ENCODE results near the gene COMP. TPM values are rescaled to one million over a fixed set of nuclear protein-coding genes. Genes with fewer than 3 reads are reported as not detected.

COMP gene
- total RNA-seq, 1 experiment from 2014 or later, result 0.13 TPM

GRCh38 chr19:18791315-18791678 is 192 bp upstream of the COMP start:
- ChIA-PET POLR2A (no interaction called here), CTCF (interaction anchor here (0.8 to 0.9 kb wide), 2 partner anchors 10 to 56 kb away, joined by 3 to 4 read pairs; no protein-coding TSS in a partner anchor)
- Mint-ChIP-seq H3K27me3 (ENCODE audit: low read depth) (peaks cover 100% of the 10 kb centered on the region), H3K9me3 (no peaks in the 10 kb centered on the region), H3K4me3 (no peak overlapping the region), H3K27ac (no peak overlapping the region), H3K4me1 (peaks cover 14% of the 10 kb centered on the region), H3K36me3 (0 out of 2 replicates have a peak, but pooled peaks cover 2% of the 10 kb centered on the region)
- no peak for DNase-seq (ENCODE audit: low spot score)
- TF ChIP-seq, protein P1, sequence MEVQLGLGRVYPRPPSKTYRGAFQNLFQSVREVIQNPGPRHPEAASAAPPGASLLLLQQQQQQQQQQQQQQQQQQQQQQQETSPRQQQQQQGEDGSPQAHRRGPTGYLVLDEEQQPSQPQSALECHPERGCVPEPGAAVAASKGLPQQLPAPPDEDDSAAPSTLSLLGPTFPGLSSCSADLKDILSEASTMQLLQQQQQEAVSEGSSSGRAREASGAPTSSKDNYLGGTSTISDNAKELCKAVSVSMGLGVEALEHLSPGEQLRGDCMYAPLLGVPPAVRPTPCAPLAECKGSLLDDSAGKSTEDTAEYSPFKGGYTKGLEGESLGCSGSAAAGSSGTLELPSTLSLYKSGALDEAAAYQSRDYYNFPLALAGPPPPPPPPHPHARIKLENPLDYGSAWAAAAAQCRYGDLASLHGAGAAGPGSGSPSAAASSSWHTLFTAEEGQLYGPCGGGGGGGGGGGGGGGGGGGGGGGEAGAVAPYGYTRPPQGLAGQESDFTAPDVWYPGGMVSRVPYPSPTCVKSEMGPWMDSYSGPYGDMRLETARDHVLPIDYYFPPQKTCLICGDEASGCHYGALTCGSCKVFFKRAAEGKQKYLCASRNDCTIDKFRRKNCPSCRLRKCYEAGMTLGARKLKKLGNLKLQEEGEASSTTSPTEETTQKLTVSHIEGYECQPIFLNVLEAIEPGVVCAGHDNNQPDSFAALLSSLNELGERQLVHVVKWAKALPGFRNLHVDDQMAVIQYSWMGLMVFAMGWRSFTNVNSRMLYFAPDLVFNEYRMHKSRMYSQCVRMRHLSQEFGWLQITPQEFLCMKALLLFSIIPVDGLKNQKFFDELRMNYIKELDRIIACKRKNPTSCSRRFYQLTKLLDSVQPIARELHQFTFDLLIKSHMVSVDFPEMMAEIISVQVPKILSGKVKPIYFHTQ (CRISPR knock-in tag; IDR thresholded peaks at IDR 0.05), result no peak
- no peak for TF ChIP-seq SP1 (CRISPR knock-in tag; conservative IDR thresholded peaks at IDR 0.05)
- TF ChIP-seq KAT7 (CRISPR knock-in tag; IDR thresholded peaks at IDR 0.05; ENCODE audit: borderline replicate concordance), result no peak
- TF ChIP-seq ARID4B (CRISPR knock-in tag; IDR thresholded peaks at IDR 0.05; ENCODE audit: borderline replicate concordance), result no peak
- TF ChIP-seq, protein P2, sequence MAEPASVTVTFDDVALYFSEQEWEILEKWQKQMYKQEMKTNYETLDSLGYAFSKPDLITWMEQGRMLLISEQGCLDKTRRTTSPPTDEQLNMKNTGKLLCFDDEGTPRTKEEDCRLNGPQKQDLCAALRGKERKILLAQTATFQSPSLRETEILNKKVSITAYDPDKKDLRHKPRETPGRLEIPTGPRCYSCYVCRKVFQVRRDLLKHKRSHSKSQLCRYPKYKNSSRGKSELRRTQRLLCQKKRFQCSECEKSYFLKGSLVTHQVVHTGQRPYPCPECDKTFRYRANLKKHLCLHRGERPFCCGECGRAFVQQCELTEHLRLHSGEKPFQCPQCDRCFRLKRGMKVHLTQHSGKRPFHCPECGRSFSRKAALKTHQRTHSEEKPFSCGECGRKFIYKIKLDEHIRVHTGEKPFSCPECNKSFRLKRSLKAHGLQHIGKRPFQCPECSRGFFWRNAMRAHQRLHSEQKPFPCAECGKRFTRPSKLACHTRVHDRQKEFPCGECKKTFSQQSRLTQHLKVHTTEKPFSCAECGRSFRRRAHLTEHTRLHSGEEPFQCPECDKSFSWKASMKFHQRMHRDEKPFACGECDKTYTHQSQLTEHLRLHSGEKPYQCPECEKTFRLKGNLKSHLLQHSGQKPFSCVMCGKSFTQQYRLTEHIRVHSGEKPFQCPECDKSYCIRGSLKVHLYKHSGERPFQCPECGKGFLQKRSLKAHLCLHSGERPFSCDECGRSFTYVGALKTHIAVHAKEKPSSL (CRISPR knock-in tag; conservative IDR thresholded peaks at IDR 0.05), result no peak
- TF ChIP-seq, protein P3, sequence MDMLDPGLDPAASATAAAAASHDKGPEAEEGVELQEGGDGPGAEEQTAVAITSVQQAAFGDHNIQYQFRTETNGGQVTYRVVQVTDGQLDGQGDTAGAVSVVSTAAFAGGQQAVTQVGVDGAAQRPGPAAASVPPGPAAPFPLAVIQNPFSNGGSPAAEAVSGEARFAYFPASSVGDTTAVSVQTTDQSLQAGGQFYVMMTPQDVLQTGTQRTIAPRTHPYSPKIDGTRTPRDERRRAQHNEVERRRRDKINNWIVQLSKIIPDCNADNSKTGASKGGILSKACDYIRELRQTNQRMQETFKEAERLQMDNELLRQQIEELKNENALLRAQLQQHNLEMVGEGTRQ (CRISPR knock-in tag; IDR thresholded peaks at IDR 0.05), result no peak
- no peak for TF ChIP-seq ZNF219 (CRISPR knock-in tag; IDR thresholded peaks at IDR 0.05; ENCODE audit: borderline replicate concordance)
- no peak for TF ChIP-seq EMX1 (CRISPR knock-in tag; IDR thresholded peaks at IDR 0.05)
- TF ChIP-seq ZNF512 (CRISPR knock-in tag; IDR thresholded peaks at IDR 0.05; ENCODE audit: borderline replicate concordance), result no peak
- TF ChIP-seq, protein P4, sequence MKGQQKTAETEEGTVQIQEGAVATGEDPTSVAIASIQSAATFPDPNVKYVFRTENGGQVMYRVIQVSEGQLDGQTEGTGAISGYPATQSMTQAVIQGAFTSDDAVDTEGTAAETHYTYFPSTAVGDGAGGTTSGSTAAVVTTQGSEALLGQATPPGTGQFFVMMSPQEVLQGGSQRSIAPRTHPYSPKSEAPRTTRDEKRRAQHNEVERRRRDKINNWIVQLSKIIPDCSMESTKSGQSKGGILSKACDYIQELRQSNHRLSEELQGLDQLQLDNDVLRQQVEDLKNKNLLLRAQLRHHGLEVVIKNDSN (CRISPR knock-in tag; IDR thresholded peaks at IDR 0.05), result no peak
- TF ChIP-seq NFATC4 (CRISPR knock-in tag; IDR thresholded peaks at IDR 0.05), result no peak
- TF ChIP-seq TEAD1 (CRISPR knock-in tag; IDR thresholded peaks at IDR 0.05), result no peak
- TF ChIP-seq, protein P5, sequence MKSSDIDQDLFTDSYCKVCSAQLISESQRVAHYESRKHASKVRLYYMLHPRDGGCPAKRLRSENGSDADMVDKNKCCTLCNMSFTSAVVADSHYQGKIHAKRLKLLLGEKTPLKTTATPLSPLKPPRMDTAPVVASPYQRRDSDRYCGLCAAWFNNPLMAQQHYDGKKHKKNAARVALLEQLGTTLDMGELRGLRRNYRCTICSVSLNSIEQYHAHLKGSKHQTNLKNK (CRISPR knock-in tag; IDR thresholded peaks at IDR 0.05), result no peak
- TF ChIP-seq JAZF1 (CRISPR knock-in tag; IDR thresholded peaks at IDR 0.05), result no peak
- TF ChIP-seq, protein P6, sequence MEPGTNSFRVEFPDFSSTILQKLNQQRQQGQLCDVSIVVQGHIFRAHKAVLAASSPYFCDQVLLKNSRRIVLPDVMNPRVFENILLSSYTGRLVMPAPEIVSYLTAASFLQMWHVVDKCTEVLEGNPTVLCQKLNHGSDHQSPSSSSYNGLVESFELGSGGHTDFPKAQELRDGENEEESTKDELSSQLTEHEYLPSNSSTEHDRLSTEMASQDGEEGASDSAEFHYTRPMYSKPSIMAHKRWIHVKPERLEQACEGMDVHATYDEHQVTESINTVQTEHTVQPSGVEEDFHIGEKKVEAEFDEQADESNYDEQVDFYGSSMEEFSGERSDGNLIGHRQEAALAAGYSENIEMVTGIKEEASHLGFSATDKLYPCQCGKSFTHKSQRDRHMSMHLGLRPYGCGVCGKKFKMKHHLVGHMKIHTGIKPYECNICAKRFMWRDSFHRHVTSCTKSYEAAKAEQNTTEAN (CRISPR knock-in tag; IDR thresholded peaks at IDR 0.05), result no peak
- no peak for ATAC-seq

Data from WTC11 (cell line).